ENCODE data around the gene MDGA2.

The MDGA2 gene

GRCh38 chr14:47490353-47490752 lies 185.1 kb downstream of the MDGA2 start:
- CTCF ChIA-PET, result no interaction called here
- no peak for DNase-seq (ENCODE audit: extremely low spot score)
- POLR2A ChIA-PET, result no interaction called here
- TF ChIP-seq L3MBTL2 (conservative IDR thresholded peaks at IDR 0.05) (no peak), LEF1 (IDR thresholded peaks at IDR 0.05; ENCODE audit: borderline replicate concordance) (no peak), PKNOX1 (IDR thresholded peaks at IDR 0.05) (no peak), NFRKB (IDR thresholded peaks at IDR 0.05) (no peak), ZNF384 (IDR thresholded peaks at IDR 0.05) (no peak), SUZ12 (IDR thresholded peaks at IDR 0.05) (no peak), CTBP1 (IDR thresholded peaks at IDR 0.05; ENCODE audit: borderline replicate concordance) (no peak), FOXA1 (IDR thresholded peaks at IDR 0.05) (no peak), BHLHE40 (IDR thresholded peaks at IDR 0.05; ENCODE audit: borderline replicate concordance) (no peak), HDGF (IDR thresholded peaks at IDR 0.05; ENCODE audit: borderline replicate concordance) (no peak), FOXK2 (IDR thresholded peaks at IDR 0.05) (no peak), ELF4 (IDR thresholded peaks at IDR 0.05) (no peak), TARDBP (IDR thresholded peaks at IDR 0.05) (no peak), SP1 (IDR thresholded peaks at IDR 0.05) (no peak), FOXM1 (IDR thresholded peaks at IDR 0.05; ENCODE audit: borderline replicate concordance) (no peak), ARNT (IDR thresholded peaks at IDR 0.05) (no peak)

DNA sequence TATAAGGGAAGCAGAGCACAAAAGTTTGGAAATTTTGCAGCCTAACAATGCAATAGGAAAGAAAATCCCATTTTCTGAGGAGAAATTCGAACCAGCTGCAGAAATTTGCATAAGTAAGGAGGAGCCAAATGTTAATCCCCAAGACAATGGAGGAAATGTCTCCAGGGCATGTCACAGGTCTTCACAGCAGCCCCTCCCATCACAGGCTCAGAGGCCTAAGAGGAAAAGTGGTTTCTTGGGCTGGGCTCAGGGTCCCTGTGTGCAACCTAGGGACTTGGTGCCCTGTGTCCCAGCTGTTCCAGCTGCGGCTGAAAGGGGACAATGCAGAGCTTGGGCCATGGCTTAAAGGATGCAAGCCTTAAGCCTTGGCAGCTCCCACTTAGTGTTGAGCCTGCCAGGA lies 190.0 kb downstream of the MDGA2 start:
- no peak for TF ChIP-seq ZNF384 (IDR thresholded peaks at IDR 0.05)
- TF ChIP-seq ELF4 (IDR thresholded peaks at IDR 0.05), result no peak
- TF ChIP-seq ARNT (IDR thresholded peaks at IDR 0.05), result no peak
- no peak for TF ChIP-seq L3MBTL2 (conservative IDR thresholded peaks at IDR 0.05)
- no peak for TF ChIP-seq SP1 (IDR thresholded peaks at IDR 0.05)
- no peak for TF ChIP-seq NFRKB (IDR thresholded peaks at IDR 0.05)
- TF ChIP-seq FOXA1 (IDR thresholded peaks at IDR 0.05), result no peak
- no peak for TF ChIP-seq SUZ12 (IDR thresholded peaks at IDR 0.05)
- TF ChIP-seq CTBP1 (IDR thresholded peaks at IDR 0.05; ENCODE audit: borderline replicate concordance), result no peak
- TF ChIP-seq BHLHE40 (IDR thresholded peaks at IDR 0.05; ENCODE audit: borderline replicate concordance), result no peak
- no peak for TF ChIP-seq HDGF (IDR thresholded peaks at IDR 0.05; ENCODE audit: borderline replicate concordance)
- no peak for TF ChIP-seq PKNOX1 (IDR thresholded peaks at IDR 0.05)
- no peak for TF ChIP-seq FOXM1 (IDR thresholded peaks at IDR 0.05; ENCODE audit: borderline replicate concordance)
- no peak for TF ChIP-seq TARDBP (IDR thresholded peaks at IDR 0.05)
- TF ChIP-seq FOXK2 (IDR thresholded peaks at IDR 0.05), result no peak
- TF ChIP-seq LEF1 (IDR thresholded peaks at IDR 0.05; ENCODE audit: borderline replicate concordance), result no peak
- CTCF ChIA-PET, result no interaction called here
- POLR2A ChIA-PET, result no interaction called here

DNA sequence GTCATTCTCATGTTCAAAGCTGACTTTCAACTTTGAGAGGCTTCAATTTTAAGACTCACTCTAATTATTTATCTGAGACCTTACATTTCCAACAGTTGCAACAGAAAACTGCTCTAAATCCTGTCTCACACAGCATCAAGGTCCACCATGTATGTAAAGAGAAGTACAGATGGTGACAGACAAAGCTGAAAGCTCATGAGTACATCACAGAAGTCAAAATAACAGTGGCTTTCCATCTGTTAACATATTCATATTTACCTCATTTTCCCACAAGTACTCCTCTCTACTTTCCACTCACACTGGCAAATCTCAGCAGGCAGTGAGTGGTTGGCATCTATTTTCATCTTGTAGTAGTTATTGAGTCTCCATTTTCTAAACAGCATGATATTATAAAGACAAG lies 192.0 kb downstream of the MDGA2 start:
- POLR2A ChIA-PET, result no interaction called here
- CTCF ChIA-PET, result no interaction called here
- DNase-seq (ENCODE audit: extremely low spot score), result no peak
- no peak for TF ChIP-seq SUZ12 (IDR thresholded peaks at IDR 0.05)
- TF ChIP-seq LEF1 (IDR thresholded peaks at IDR 0.05; ENCODE audit: borderline replicate concordance), result no peak
- TF ChIP-seq NFRKB (IDR thresholded peaks at IDR 0.05), result no peak

More for the DNA sequence above, 190.0 kb downstream of the MDGA2 start:
- no peak for DNase-seq (ENCODE audit: extremely low spot score)

- no peak for DNase-seq (ENCODE audit: extremely low spot score)
- TF ChIP-seq NFRKB (IDR thresholded peaks at IDR 0.05), result no peak
- no peak for TF ChIP-seq FOXM1 (IDR thresholded peaks at IDR 0.05; ENCODE audit: borderline replicate concordance)
- no peak for TF ChIP-seq CTBP1 (IDR thresholded peaks at IDR 0.05; ENCODE audit: borderline replicate concordance)
- ChIA-PET CTCF (interaction anchor here (0.6 kb wide), 1 partner anchor 1671 kb away, joined by 3 read pairs; no protein-coding TSS in a partner anchor), POLR2A (no interaction called here)
These were observed 204.3 kb downstream of the MDGA2 start for GRCh38 chr14:47471075-47471474.

GRCh38 chr14:47466916-47467315 lies 208.5 kb downstream of the MDGA2 start:
- no peak for DNase-seq (ENCODE audit: extremely low spot score)
- ChIA-PET POLR2A (no interaction called here), CTCF (no interaction called here)

GRCh38 chr14:47454025-47454424 lies 221.4 kb downstream of the MDGA2 start:
- POLR2A ChIA-PET, result no interaction called here
- TF ChIP-seq L3MBTL2 (conservative IDR thresholded peaks at IDR 0.05) (no peak), CTBP1 (IDR thresholded peaks at IDR 0.05; ENCODE audit: borderline replicate concordance) (no peak), SUZ12 (IDR thresholded peaks at IDR 0.05) (no peak), NFRKB (IDR thresholded peaks at IDR 0.05) (no peak), ELF4 (IDR thresholded peaks at IDR 0.05) (no peak), TARDBP (IDR thresholded peaks at IDR 0.05) (no peak), LEF1 (IDR thresholded peaks at IDR 0.05; ENCODE audit: borderline replicate concordance) (no peak), HDGF (IDR thresholded peaks at IDR 0.05; ENCODE audit: borderline replicate concordance) (no peak)
- DNase-seq (ENCODE audit: extremely low spot score), result no peak
- CTCF ChIA-PET, result no interaction called here

More at GRCh38 chr14:47466916-47467315, 208.5 kb downstream of the MDGA2 start:
- no peak for TF ChIP-seq SP1 (IDR thresholded peaks at IDR 0.05)
- TF ChIP-seq FOXM1 (IDR thresholded peaks at IDR 0.05; ENCODE audit: borderline replicate concordance), result no peak
- TF ChIP-seq FOXA1 (IDR thresholded peaks at IDR 0.05), result no peak
- TF ChIP-seq HDGF (IDR thresholded peaks at IDR 0.05; ENCODE audit: borderline replicate concordance), result no peak

DNA sequence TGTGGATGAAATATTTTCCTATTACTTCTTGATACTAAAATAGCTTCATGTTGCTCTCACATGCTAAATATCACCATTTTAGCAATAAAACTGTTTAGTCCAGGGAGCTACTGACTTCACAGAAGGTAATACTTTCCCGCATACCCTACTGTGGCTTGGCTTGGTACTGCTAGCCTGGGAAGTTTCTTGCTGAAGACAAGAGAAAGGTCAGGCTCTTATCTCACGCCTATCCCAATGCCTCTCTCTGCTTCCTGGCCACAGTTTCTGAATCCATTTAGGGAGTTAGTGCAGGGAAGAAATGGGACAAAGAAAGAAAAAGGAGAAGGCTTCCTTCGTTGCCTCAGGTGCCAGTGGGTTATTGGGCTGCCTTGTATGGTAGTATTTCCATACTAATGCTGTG lies 228.3 kb downstream of the MDGA2 start:
- ChIA-PET POLR2A (no interaction called here), CTCF (no interaction called here)
- no peak for TF ChIP-seq SUZ12 (IDR thresholded peaks at IDR 0.05)
- TF ChIP-seq LEF1 (IDR thresholded peaks at IDR 0.05; ENCODE audit: borderline replicate concordance), result no peak
- TF ChIP-seq ELF4 (IDR thresholded peaks at IDR 0.05), result no peak
- DNase-seq (ENCODE audit: extremely low spot score), result no peak

DNA sequence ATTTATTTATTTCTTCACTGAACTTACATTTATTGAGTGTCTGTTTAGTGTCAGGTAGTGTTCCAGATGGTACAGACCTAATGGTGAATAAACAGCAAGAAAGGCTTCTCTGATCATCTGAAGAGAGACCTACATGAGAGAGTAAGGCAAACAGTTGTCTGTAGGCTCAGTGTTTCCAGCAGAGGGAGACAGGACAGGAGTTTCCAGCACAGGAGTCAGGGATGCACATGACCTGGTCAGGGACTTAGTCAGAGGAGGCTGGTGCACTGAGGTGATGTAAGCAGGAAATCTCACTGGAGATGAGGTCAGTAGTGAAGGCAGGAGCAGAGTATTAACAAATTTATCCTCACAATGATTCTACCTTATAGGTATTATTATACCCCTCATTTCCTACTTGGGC lies 233.2 kb downstream of the MDGA2 start:
- ChIA-PET CTCF (no interaction called here), POLR2A (no interaction called here)
- TF ChIP-seq ARNT (IDR thresholded peaks at IDR 0.05) (no peak), FOXK2 (IDR thresholded peaks at IDR 0.05) (no peak), SUZ12 (IDR thresholded peaks at IDR 0.05) (no peak), NFRKB (IDR thresholded peaks at IDR 0.05) (no peak), L3MBTL2 (conservative IDR thresholded peaks at IDR 0.05) (no peak), LEF1 (IDR thresholded peaks at IDR 0.05; ENCODE audit: borderline replicate concordance) (no peak), PKNOX1 (IDR thresholded peaks at IDR 0.05) (no peak), FOXA1 (IDR thresholded peaks at IDR 0.05) (no peak), TARDBP (IDR thresholded peaks at IDR 0.05) (no peak), ZNF384 (IDR thresholded peaks at IDR 0.05) (no peak), FOXM1 (IDR thresholded peaks at IDR 0.05; ENCODE audit: borderline replicate concordance) (no peak), ELF4 (IDR thresholded peaks at IDR 0.05) (no peak), HDGF (IDR thresholded peaks at IDR 0.05; ENCODE audit: borderline replicate concordance) (no peak), BHLHE40 (IDR thresholded peaks at IDR 0.05; ENCODE audit: borderline replicate concordance) (no peak), SP1 (IDR thresholded peaks at IDR 0.05) (no peak), CTBP1 (IDR thresholded peaks at IDR 0.05; ENCODE audit: borderline replicate concordance) (no peak)
- peak; percentile 35 for DNase-seq (ENCODE audit: extremely low spot score)
